ENCODE measurements around the gene GRAPL.
"Not testable (repeated sequence)": the region's sequence is repeated elsewhere in the genome, so short reads cannot be mapped to it uniquely, and the experiment has no call there.

The GRAPL gene

DNA sequence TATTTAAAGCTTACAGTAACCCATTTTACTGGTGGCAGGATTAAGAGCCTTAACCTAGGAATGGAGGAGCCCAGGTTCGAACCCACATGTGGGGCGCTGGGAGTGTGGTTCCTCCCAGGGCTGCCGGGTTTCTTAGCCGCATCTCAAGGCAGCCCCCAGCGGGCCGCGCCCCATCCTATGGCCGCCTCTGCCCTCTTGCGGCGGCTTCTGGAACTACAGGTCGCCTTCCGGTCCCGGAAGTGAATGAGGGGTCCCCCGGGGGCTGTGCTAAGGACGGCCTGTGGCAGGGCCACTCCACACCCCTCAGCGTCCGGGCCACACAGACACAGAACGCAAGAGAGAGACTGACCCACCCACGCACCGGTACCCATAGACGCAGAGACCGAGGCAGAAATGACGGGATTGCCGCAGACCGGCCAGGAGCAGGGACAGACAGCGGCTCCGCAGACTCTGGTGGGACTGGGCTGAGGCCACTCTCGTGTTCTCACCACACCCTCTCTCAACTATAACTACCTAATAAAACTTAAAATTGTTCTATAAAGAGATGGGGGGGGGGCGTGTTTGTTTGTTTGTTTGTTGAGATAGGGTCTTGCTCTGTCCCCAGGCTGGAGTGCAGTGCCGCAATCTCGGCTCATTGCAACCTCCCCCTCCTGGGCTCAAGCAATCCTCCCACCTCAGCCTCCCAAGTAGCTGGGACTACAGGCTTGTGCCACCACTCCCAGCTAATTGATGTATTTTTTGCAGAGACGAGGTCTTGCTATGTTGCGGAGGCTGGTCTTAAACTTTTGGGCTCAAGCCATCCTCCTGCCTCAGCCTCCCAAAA, 69.2 kb downstream of the GRAPL start:
- DNase-seq: not testable (repeated sequence)

DNA sequence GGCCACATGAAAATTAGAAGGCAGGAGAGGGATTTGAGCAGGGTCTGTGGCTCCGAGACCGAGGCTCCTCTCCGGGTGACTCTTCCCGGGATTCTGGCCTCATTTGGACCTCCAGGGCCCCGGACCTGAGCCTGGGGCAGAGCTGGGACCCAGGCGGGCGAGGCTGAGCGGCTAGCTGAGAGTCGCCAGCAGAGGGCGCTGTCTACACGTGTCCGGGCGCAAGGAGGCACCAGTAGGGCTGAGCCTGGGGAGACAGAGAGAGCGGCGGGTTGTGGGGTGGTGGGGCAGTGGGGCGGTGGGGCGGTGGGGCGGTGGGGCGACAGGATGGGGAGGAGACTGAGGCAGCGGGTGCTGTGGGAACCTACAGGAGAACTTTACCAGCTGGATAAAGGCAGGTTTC, 75.1 kb downstream of the GRAPL start:
- DNase-seq: not testable (repeated sequence)

DNA sequence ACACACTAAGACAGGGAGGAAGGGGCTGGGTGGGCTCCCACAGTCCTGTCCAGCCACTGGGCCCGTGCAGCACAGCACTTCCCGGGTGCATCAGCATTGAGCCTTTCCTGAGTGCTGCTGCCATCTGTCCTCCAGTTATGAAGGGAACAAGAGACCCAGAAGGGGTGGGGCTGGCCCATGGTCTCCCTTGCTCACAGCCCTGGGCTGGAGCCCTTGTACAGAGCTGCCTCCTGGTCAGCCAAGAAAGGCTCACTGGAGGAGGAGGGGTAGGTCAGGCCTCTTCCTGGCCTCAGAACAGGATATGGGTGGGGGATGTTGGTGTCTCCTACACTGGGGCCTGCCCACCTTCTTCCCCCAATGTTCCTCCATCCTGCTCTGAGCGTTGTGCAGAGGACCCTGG, 76.0 kb downstream of the GRAPL start:
- not testable (repeated sequence) for DNase-seq

Measured in 8988T (cell line).